Mesendoderm (in vitro differentiated cells): ENCODE data around the gene PTPRQ.
"Not testable (repeated sequence)": the region's sequence is repeated elsewhere in the genome, so short reads cannot be mapped to it uniquely, and the experiment has no call there.

Experiments used
- DNase-seq: peaks from one replicate; pipeline ENCODE4 v3.0.0; 2013
- H2AK5ac ChIP-seq: 2 replicates; pipeline ENCODE4 v1.6.1; 2013; ENCODE audit warnings: low read length, inconsistent platforms
- H2BK120ac ChIP-seq: 2 replicates; pipeline ENCODE4 v1.6.1; 2013; ENCODE audit warnings: low read depth, mild to moderate bottlenecking, low read length, moderate library complexity, mixed read lengths
- H2BK15ac ChIP-seq: replicated peaks from 2 replicates; pipeline ENCODE4 v1.6.1; 2013; ENCODE audit warnings: low read depth, mild to moderate bottlenecking, moderate library complexity
- H2BK5ac ChIP-seq: 2 replicates; pipeline ENCODE4 v1.6.1; 2013; ENCODE audit warnings: low read length, inconsistent platforms
- H3K18ac ChIP-seq: 2 replicates; pipeline ENCODE4 v1.6.1; 2013; ENCODE audit warnings: mild to moderate bottlenecking, low read length, mixed read lengths
- H3K23ac ChIP-seq: one replicate; pipeline ENCODE4 v1.6.1; 2013; ENCODE audit warnings: low read length
- H3K27ac ChIP-seq: 2 replicates; pipeline ENCODE4 v1.5.1; 2013; ENCODE audit warnings: low read depth, mild to moderate bottlenecking, inconsistent platforms, low read length, moderate library complexity
- H3K27me3 ChIP-seq: 2 replicates; pipeline ENCODE4 v1.6.1; 2013; ENCODE audit warnings: low read length, control low read depth, mild to moderate bottlenecking, inconsistent platforms; ENCODE audit not compliant: insufficient read depth, poor library complexity
- H3K36me3 ChIP-seq: 2 replicates; pipeline ENCODE4 v1.6.1; 2013; ENCODE audit warnings: low read length, inconsistent platforms; ENCODE audit not compliant: control insufficient read depth, insufficient read depth
- H3K4ac ChIP-seq: one replicate; pipeline ENCODE4 v1.6.1; 2013; ENCODE audit warnings: low read depth, mild to moderate bottlenecking, low read length, moderate library complexity
- H3K4me1 ChIP-seq: 2 replicates; pipeline ENCODE4 v1.6.1; 2013; ENCODE audit warnings: low read depth, low read length, inconsistent platforms; ENCODE audit not compliant: control insufficient read depth
- H3K4me2 ChIP-seq: 2 replicates; pipeline ENCODE4 v1.6.1; 2013; ENCODE audit warnings: low read length
- H3K4me3 ChIP-seq: 2 replicates; pipeline ENCODE4 v1.5.1; 2013; ENCODE audit warnings: mild to moderate bottlenecking, low read length
- H3K56ac ChIP-seq: one replicate; pipeline ENCODE4 v1.6.1; 2013; ENCODE audit warnings: low read length
- H3K79me1 ChIP-seq: 2 replicates; pipeline ENCODE4 v1.6.1; 2013; ENCODE audit warnings: low read length, inconsistent platforms
- H3K79me2 ChIP-seq: 2 replicates; pipeline ENCODE4 v1.6.1; 2013; ENCODE audit warnings: mild to moderate bottlenecking, low read length; ENCODE audit not compliant: control insufficient read depth, insufficient read depth
- H3K9ac ChIP-seq: 2 replicates; pipeline ENCODE4 v1.6.1; 2013; ENCODE audit warnings: low read length, inconsistent platforms
- H4K5ac ChIP-seq: one replicate; pipeline ENCODE4 v1.6.1; 2013; ENCODE audit warnings: low read length
- H4K8ac ChIP-seq: one replicate; pipeline ENCODE4 v1.6.1; 2013; ENCODE audit warnings: low read depth, mild to moderate bottlenecking, control low read depth, low read length, moderate library complexity
- WGBS: extraction: QIAGEN DNeasy Blood & Tissue Kit; methylation state at CpG from one replicate; pipeline ENCODE4 v1.1.7; 2013; ENCODE audit warnings: low lambda C conversion rate, missing lambda C conversion rate; ENCODE audit not compliant: insufficient coverage; ENCODE audit errors: extremely low coverage; 5-methylcytosine and 5-hydroxymethylcytosine counted together

PTPRQ gene

DNA sequence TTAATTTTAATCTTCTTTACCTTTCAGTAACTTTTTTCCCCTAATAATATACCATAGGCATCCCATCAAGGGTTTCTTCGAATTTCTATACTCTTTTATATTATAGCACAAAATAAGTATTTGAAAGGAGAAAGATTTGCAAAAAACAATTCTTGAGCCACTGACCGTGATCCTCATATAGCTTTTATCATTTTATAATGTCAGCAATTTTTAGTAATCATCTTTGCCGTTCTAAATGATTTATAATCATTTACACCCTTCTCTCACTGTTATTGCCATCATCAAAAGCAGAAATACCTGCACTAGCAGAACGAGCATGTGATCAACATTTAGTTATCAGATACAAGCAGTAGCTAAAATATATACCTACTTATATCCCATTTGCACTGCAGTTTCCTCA is 16.9 kb downstream of the PTPRQ start:
- no peak overlapping the region for H2BK15ac ChIP-seq
- no peak overlapping the region for H4K8ac ChIP-seq
- no peak overlapping the region for H3K4me3 ChIP-seq
- no peak overlapping the region for H3K56ac ChIP-seq
- H2BK120ac ChIP-seq = no peak overlapping the region
- H2BK5ac ChIP-seq = no peak overlapping the region
- H4K5ac ChIP-seq = no peak overlapping the region
- H3K36me3 ChIP-seq = no peaks in the 10 kb centered on the region
- no peaks in the 10 kb centered on the region for H3K27me3 ChIP-seq
- no peak overlapping the region for H3K18ac ChIP-seq
- DNase-seq = no peak
- no peaks in the 10 kb centered on the region for H3K79me2 ChIP-seq
- H3K4ac ChIP-seq = no peak overlapping the region
- no peak overlapping the region for H2AK5ac ChIP-seq
- no peaks in the 10 kb centered on the region for H3K4me1 ChIP-seq
- no peak overlapping the region for H3K4me2 ChIP-seq
- H3K27ac ChIP-seq = no peak overlapping the region
- H3K23ac ChIP-seq = no peak overlapping the region
- no CpG with 5 or more reads among the region's 4 CpGs for WGBS
- no peaks in the 10 kb centered on the region for H3K79me1 ChIP-seq
- no peak overlapping the region for H3K9ac ChIP-seq

DNA sequence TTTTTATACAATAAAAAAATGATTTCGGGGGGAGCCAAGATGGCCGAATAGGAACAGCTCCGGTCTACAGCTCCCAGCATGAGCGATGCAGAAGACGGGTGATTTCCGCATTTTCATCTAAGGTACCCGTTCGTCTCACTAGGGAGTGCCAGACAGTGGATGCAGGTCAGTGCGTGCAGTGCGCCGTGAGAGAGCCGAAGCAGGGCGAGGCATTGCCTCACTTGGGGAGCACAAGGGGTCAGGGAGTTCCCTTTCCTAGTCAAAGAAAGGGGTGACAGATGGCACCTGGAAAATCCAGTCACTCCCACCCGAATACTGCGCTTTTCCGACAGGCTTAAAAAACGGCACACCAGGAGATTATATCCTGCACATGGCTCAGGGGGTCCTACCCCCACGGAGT is 17.8 kb downstream of the PTPRQ start:
- H3K27me3 ChIP-seq, H2BK15ac ChIP-seq, H3K4me2 ChIP-seq, H3K36me3 ChIP-seq, H3K4me1 ChIP-seq, H2AK5ac ChIP-seq, H3K9ac ChIP-seq, H4K5ac ChIP-seq, H2BK5ac ChIP-seq, H4K8ac ChIP-seq, DNase-seq, H3K27ac ChIP-seq, H3K79me2 ChIP-seq, H3K4ac ChIP-seq, H2BK120ac ChIP-seq, H3K23ac ChIP-seq, H3K56ac ChIP-seq, H3K4me3 ChIP-seq, H3K18ac ChIP-seq, H3K79me1 ChIP-seq: not testable (repeated sequence)
- 100% methylated on average over 1 of the region's 18 CpGs for WGBS

DNA sequence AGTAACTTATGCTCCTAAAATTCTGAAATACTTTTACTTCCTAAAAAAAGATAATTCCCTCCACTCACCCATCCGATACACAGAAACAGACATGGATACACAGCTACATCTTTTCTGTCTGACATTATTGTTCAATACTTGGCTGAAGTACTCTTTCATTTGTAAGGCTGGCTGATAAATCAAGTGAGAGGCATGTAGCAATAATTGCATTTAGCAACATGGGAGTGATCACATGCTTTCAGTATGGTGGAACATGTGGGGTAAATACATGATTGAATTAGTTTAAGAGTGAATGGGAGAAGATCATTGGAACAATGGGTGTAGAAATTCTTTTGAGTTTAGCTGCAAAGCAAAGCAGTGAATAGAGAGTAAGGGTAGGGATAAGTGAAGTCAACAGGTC is 25.6 kb downstream of the PTPRQ start:
- H3K23ac ChIP-seq = no peak overlapping the region
- no CpG with 5 or more reads among the region's 1 CpG for WGBS
- no peak overlapping the region for H2BK15ac ChIP-seq
- no peaks in the 10 kb centered on the region for H3K79me2 ChIP-seq
- H2BK5ac ChIP-seq = no peak overlapping the region
- no peak overlapping the region for H3K4ac ChIP-seq
- H3K4me3 ChIP-seq = no peak overlapping the region
- no peak overlapping the region for H3K27ac ChIP-seq
- H2BK120ac ChIP-seq = no peak overlapping the region
- no peak overlapping the region for H3K4me2 ChIP-seq
- H4K5ac ChIP-seq = no peak overlapping the region
- no peak overlapping the region for H3K18ac ChIP-seq
- H2AK5ac ChIP-seq = no peak overlapping the region
- no peak for DNase-seq
- no peaks in the 10 kb centered on the region for H3K4me1 ChIP-seq
- H3K36me3 ChIP-seq = no peaks in the 10 kb centered on the region
- no peak overlapping the region for H3K56ac ChIP-seq
- no peak overlapping the region for H3K9ac ChIP-seq
- no peaks in the 10 kb centered on the region for H3K79me1 ChIP-seq
- no peak overlapping the region for H4K8ac ChIP-seq
- H3K27me3 ChIP-seq = no peaks in the 10 kb centered on the region

DNA sequence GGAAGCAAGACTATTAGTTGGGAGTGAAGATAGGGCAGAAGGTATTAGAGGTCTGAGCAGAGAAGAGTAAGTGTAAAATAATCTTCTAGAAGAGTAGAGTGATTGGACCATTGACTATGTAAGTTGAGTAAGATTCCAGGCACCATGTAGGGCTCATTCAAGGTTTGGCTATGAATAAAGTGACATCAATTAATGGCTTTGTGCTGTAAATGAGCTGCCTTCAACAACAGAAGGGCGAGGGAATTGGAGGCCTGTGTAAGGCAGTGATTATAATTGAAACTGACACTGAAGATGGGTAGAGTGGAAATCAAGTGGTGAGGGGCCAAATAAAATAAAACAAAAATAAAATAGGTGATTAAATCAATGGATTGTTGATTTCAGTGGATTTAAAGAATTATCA is 26.4 kb downstream of the PTPRQ start:
- H3K79me1 ChIP-seq = no peaks in the 10 kb centered on the region
- no peak overlapping the region for H3K9ac ChIP-seq
- H2BK15ac ChIP-seq = no peak overlapping the region
- no peak overlapping the region for H3K18ac ChIP-seq
- no peak overlapping the region for H3K4ac ChIP-seq
- no peak overlapping the region for H4K8ac ChIP-seq
- no peaks in the 10 kb centered on the region for H3K27me3 ChIP-seq
- no CpG with 5 or more reads among the region's 1 CpG for WGBS
- no peak overlapping the region for H2BK5ac ChIP-seq
- no peaks in the 10 kb centered on the region for H3K79me2 ChIP-seq
- H2AK5ac ChIP-seq = no peak overlapping the region
- H3K27ac ChIP-seq = no peak overlapping the region
- DNase-seq = no peak
- no peaks in the 10 kb centered on the region for H3K36me3 ChIP-seq
- H2BK120ac ChIP-seq = no peak overlapping the region
- no peak overlapping the region for H3K4me3 ChIP-seq
- no peak overlapping the region for H3K23ac ChIP-seq
- no peak overlapping the region for H3K4me2 ChIP-seq
- H4K5ac ChIP-seq = no peak overlapping the region
- H3K56ac ChIP-seq = no peak overlapping the region
- no peaks in the 10 kb centered on the region for H3K4me1 ChIP-seq

DNA sequence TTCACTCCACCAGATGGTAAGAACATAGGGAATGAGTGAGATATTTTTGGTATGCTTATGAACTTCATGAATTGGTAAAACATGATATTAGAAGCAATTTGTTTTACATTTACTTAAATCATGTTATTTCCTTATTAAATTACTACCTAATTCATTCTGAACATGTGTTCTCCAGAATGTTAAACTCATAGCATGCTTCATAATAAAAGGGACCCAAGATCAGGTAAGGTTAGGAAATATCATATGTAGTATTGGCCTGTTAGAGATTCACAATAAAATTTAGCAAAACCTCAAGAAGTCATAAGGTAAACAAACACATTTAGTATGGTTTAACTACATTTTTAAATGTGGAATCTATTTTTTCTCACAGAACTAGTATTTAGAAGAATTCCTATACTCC is 28.2 kb downstream of the PTPRQ start:
- Histone ChIP-seq H4K8ac (no peak overlapping the region), H3K27me3 (no peaks in the 10 kb centered on the region), H3K36me3 (no peaks in the 10 kb centered on the region), H3K18ac (no peak overlapping the region), H2BK120ac (no peak overlapping the region), H3K4me1 (no peaks in the 10 kb centered on the region), H2BK5ac (no peak overlapping the region), H3K27ac (no peak overlapping the region), H3K23ac (no peak overlapping the region), H3K4me3 (no peak overlapping the region), H3K4me2 (no peak overlapping the region), H3K56ac (no peak overlapping the region), H3K4ac (no peak overlapping the region), H3K79me1 (no peaks in the 10 kb centered on the region), H2BK15ac (no peak overlapping the region), H3K9ac (no peak overlapping the region), H2AK5ac (no peak overlapping the region), H3K79me2 (no peaks in the 10 kb centered on the region), H4K5ac (no peak overlapping the region)
- DNase-seq = no peak

DNA sequence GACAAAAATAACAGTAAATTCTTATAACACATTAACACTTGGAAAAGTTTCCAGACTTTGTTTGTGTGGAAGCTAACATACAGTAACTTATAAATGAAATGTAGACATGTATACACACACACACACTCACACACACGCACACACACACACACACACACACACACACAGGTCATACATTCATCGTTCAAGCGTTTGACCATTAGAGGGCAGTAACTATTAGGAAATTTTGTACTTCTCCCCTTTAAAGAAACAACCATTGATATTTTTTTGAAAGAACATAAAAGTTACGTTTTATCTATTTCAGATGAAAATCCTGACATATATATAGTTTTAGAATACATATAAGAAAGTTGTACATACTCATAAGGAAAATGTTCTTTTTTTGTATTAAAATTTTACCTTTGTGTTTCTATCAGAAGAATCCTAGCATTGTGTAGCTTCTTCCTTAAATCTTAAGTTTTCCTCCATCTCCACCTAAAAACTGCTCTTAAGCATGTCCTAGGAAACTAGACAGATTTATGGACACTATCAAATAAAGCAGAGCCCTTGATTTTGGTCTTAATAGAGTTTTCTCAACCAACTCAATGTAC is 29.0 kb downstream of the PTPRQ start:
- Histone ChIP-seq H4K5ac (no peak overlapping the region), H2BK15ac (no peak overlapping the region), H3K4ac (no peak overlapping the region), H3K27ac (no peak overlapping the region), H4K8ac (no peak overlapping the region), H3K36me3 (no peaks in the 10 kb centered on the region), H3K79me2 (no peaks in the 10 kb centered on the region), H3K4me3 (no peak overlapping the region), H3K27me3 (no peaks in the 10 kb centered on the region), H3K9ac (no peak overlapping the region), H2AK5ac (no peak overlapping the region), H3K4me1 (no peaks in the 10 kb centered on the region), H2BK120ac (no peak overlapping the region), H3K23ac (no peak overlapping the region), H3K79me1 (no peaks in the 10 kb centered on the region), H3K4me2 (no peak overlapping the region), H2BK5ac (no peak overlapping the region), H3K18ac (no peak overlapping the region), H3K56ac (no peak overlapping the region)
- DNase-seq = peak; percentile 67
- no CpG with 5 or more reads among the region's 4 CpGs for WGBS
